Osteoblast (primary cell): ENCODE results near the gene HERPUD2. TPM values are rescaled to one million over a fixed set of nuclear protein-coding genes. Genes with fewer than 3 reads are reported as not detected.

Experiments used
- DNase-seq: peaks from one replicate; pipeline ENCODE4 v3.0.0; 2011; ENCODE audit warnings: low spot score, mixed read lengths; ENCODE audit not compliant: insufficient read length; ENCODE audit errors: missing footprints
- H2AFZ ChIP-seq: 2 replicates; pipeline ENCODE4 v1.6.0; 2011; ENCODE audit warnings: mild to moderate bottlenecking, low read length
- H3K27ac ChIP-seq: 2 replicates; pipeline ENCODE4 v1.5.1; 2011; ENCODE audit warnings: mild to moderate bottlenecking, low read depth, low read length, moderate library complexity
- H3K27me3 ChIP-seq: 2 replicates; pipeline ENCODE4 v1.6.0; 2012; ENCODE audit warnings: mild to moderate bottlenecking, control low read depth, inconsistent platforms, low read length, moderate library complexity; ENCODE audit not compliant: insufficient read depth
- H3K36me3 ChIP-seq: 2 replicates; pipeline ENCODE4 v1.5.1; 2011; ENCODE audit warnings: mild to moderate bottlenecking, low read length, control low read depth, moderate library complexity; ENCODE audit not compliant: insufficient read depth
- H3K4me1 ChIP-seq: 2 replicates; pipeline ENCODE4 v1.5.1; 2011; ENCODE audit warnings: mild to moderate bottlenecking, low read length, control low read depth, moderate library complexity; ENCODE audit not compliant: insufficient read depth
- H3K4me2 ChIP-seq: 2 replicates; pipeline ENCODE4 v1.6.0; 2011; ENCODE audit warnings: mild to moderate bottlenecking, low read length; ENCODE audit not compliant: insufficient read depth
- H3K4me3 ChIP-seq: fragments of 200-600 bp; sonication (generic); 3 replicates; pipeline ENCODE4 v1.5.1; 2012; ENCODE audit warnings: mild to moderate bottlenecking, low read length, inconsistent platforms; ENCODE audit not compliant: insufficient read depth
- H3K79me2 ChIP-seq: 2 replicates; pipeline ENCODE4 v1.6.0; 2012; ENCODE audit warnings: mild to moderate bottlenecking, low read length, control low read depth, inconsistent platforms; ENCODE audit not compliant: insufficient read depth
- H3K9me3 ChIP-seq: 2 replicates; pipeline ENCODE4 v1.5.1; 2011; ENCODE audit warnings: low read depth, low read length, control low read depth
- H4K20me1 ChIP-seq: 2 replicates; pipeline ENCODE4 v1.6.0; 2012; ENCODE audit warnings: mild to moderate bottlenecking, low read length, control low read depth; ENCODE audit not compliant: insufficient read depth
- total RNA-seq: library from RNA; depleted of rRNA; stranded (reverse); fragments of >200 nt; gene quantifications from 2 replicates; pipeline ENCODE4 v1.2.3, GENCODE V29; 2012
- TF ChIP-seq, protein P1 (sequence below): IDR thresholded peaks from 2 replicates; pipeline ENCODE4 v1.5.1; 2011; ENCODE audit warnings: mild to moderate bottlenecking, low read depth, low read length, moderate library complexity; ENCODE audit errors: extremely low read depth

HERPUD2 gene
- total RNA-seq, 1 donor: 32.9 TPM

DNA sequence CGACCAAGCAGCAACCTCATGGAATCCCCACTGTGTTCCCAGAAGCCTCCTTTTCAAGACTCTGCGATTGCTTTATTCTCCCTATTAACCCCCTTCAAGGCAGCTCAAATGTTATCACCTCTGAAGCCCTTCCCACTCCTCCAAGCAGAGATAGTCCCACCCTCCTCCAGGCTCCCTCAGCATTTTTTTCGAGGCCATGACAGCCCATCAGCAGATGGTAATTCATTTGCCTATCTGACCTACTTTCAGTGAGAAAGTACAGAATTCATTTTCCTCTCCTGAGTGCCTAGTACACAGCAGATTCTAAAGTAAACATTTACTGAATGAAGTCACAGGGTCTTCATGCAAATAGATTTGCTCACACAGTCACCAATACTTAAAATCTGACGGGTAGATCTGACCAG lies 47.8 kb downstream of the HERPUD2 start:
- no peaks in the 10 kb centered on the region for H3K9me3 ChIP-seq
- H3K4me2 ChIP-seq: no peak overlapping the region
- H3K27ac ChIP-seq: no peak overlapping the region
- H3K27me3 ChIP-seq: no peaks in the 10 kb centered on the region
- no peaks in the 10 kb centered on the region for H3K36me3 ChIP-seq
- H4K20me1 ChIP-seq: peaks cover 21% of the 10 kb centered on the region
- no peak overlapping the region for H2AFZ ChIP-seq
- no peaks in the 10 kb centered on the region for H3K4me1 ChIP-seq
- peaks cover 47% of the 10 kb centered on the region for H3K79me2 ChIP-seq
- H3K4me3 ChIP-seq: no peak overlapping the region
- DNase-seq: no peak
- TF ChIP-seq, protein P1, sequence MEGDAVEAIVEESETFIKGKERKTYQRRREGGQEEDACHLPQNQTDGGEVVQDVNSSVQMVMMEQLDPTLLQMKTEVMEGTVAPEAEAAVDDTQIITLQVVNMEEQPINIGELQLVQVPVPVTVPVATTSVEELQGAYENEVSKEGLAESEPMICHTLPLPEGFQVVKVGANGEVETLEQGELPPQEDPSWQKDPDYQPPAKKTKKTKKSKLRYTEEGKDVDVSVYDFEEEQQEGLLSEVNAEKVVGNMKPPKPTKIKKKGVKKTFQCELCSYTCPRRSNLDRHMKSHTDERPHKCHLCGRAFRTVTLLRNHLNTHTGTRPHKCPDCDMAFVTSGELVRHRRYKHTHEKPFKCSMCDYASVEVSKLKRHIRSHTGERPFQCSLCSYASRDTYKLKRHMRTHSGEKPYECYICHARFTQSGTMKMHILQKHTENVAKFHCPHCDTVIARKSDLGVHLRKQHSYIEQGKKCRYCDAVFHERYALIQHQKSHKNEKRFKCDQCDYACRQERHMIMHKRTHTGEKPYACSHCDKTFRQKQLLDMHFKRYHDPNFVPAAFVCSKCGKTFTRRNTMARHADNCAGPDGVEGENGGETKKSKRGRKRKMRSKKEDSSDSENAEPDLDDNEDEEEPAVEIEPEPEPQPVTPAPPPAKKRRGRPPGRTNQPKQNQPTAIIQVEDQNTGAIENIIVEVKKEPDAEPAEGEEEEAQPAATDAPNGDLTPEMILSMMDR: no peak

DNA sequence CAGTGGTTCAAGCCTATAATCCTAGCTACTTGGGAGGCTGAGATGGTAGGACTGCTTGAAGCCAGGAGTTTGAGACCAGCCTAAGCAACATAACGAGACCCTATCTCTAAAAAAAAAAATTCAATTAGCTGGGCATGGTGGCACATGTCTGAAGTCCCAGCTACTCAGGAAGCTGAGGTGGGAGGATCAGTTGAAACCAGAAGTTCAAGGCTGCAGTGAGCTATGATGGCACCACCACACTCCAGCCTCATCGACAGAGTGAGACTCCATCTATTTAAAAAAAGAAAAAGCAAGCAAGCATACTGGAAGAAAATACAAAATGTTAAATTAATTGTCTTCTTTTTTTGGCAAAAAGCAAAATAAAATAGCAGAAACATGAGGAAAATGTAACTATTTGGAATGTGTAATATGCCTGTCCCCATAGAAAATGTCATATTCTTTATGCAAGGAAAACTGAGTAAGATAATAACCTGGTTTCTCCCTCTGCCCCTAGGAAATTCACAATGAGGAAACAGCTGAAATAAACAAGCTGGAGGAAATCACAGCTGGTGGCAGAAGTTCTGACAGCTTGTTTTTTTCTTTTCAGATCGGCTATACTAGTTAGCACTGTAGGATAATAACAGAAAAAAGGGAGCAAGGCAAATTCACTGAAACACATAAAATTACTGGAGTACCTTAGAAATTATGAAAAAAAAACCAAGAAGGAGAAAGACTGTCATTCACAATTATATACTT lies 48.5 kb downstream of the HERPUD2 start:
- H3K27me3 ChIP-seq: no peaks in the 10 kb centered on the region

DNA sequence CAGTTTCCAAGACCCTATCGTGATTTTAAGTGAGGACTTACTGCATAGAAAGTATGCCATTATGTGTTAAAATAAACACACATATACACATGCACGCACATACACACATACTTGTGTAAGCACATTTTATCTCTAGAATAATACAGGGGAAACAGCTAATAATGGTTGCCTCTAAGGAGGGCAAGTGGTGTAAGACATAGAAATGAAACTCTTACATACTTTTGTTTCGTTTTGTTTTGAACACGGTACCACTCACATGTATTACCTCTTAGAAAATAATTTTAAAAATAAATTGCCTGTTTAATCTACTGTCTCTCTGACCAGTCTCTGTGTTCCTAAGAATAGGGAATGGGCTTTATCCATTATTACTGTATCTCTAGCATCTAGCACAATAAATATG lies 49.2 kb downstream of the HERPUD2 start:
- TF ChIP-seq, protein P1: no peak
- H3K4me2 ChIP-seq: no peak overlapping the region
- DNase-seq: no peak

More for the DNA sequence above, 48.5 kb downstream of the HERPUD2 start:
- Histone ChIP-seq H3K4me3 (no peak overlapping the region), H2AFZ (no peak overlapping the region), H3K4me1 (no peaks in the 10 kb centered on the region), H3K4me2 (no peak overlapping the region), H3K79me2 (peaks cover 41% of the 10 kb centered on the region), H3K36me3 (no peaks in the 10 kb centered on the region), H3K9me3 (no peaks in the 10 kb centered on the region), H3K27ac (no peak overlapping the region), H4K20me1 (peaks cover 20% of the 10 kb centered on the region)
- TF ChIP-seq, protein P1: no peak
- DNase-seq: no peak

DNA sequence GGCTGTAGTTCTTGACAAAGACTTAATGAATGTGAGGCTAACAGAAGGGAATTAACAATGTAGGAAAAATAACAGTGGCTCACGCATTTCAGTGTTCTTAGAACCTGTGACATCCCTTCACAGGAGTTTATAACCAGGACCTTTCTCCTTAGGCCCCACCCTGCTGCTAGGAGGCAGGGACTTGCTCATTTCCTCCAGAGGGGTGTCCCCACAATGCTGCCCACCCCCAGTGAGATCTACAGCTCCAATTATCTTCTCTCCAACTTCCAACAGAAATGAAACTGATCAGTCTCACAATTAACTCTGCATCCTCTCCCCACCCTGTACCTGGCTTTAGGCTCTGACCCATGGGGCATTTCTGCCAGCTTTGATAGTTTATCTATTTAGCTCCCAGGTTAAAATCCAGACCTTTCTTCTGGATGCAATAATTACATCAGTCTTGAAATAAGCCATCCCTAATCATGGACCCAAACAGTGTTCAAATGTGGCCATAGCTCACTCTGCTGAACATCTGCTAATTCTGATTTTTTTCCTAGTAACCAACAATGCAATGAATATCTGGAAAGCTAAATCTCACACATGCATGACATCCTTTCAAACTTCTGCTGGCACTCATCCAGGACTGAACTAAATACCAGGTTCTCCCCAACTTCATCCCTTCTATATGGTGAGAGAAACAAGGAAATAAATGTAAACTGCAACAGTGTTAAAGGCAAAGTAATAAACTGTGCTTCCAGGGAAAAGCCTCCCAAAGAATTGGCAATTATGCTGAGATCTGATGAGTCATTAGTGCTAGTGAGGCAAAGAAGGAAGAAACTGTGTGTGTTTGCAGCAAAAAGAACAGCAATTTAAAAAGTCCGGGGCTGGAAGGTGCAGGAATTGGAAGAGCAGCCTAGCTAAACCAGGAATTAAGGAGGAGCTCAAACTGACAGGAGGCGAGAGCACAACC lies 64.6 kb downstream of the HERPUD2 start:
- no peak overlapping the region for H3K27ac ChIP-seq
- TF ChIP-seq, protein P1: no peak

More for the DNA sequence above, 49.2 kb downstream of the HERPUD2 start:
- no peak overlapping the region for H3K27ac ChIP-seq
- H3K4me3 ChIP-seq: no peak overlapping the region
- no peak overlapping the region for H2AFZ ChIP-seq
- H3K36me3 ChIP-seq: no peaks in the 10 kb centered on the region
- H3K27me3 ChIP-seq: no peaks in the 10 kb centered on the region
- H3K79me2 ChIP-seq: peaks cover 33% of the 10 kb centered on the region
- peaks cover 13% of the 10 kb centered on the region for H4K20me1 ChIP-seq
- no peaks in the 10 kb centered on the region for H3K4me1 ChIP-seq
- H3K9me3 ChIP-seq: no peaks in the 10 kb centered on the region

More for the DNA sequence above, 64.6 kb downstream of the HERPUD2 start:
- Histone ChIP-seq H4K20me1 (peaks cover 6% of the 10 kb centered on the region), H3K79me2 (no peaks in the 10 kb centered on the region), H2AFZ (no peak overlapping the region), H3K27me3 (no peaks in the 10 kb centered on the region), H3K4me1 (peaks cover 7% of the 10 kb centered on the region), H3K36me3 (peaks cover 40% of the 10 kb centered on the region), H3K4me2 (peak overlapping the region; percentile 21), H3K4me3 (no peak overlapping the region), H3K9me3 (no peaks in the 10 kb centered on the region)
- DNase-seq: no peak
